ENCODE measurements around the gene ARL2BP. TPM values are rescaled to one million over a fixed set of nuclear protein-coding genes. Genes with fewer than 3 reads are reported as not detected.
"Not testable (repeated sequence)": the region's sequence is repeated elsewhere in the genome, so short reads cannot be mapped to it uniquely, and the experiment has no call there.

ARL2BP gene
- total RNA-seq, 1 donor from 2014 or later: 49.4 TPM

DNA sequence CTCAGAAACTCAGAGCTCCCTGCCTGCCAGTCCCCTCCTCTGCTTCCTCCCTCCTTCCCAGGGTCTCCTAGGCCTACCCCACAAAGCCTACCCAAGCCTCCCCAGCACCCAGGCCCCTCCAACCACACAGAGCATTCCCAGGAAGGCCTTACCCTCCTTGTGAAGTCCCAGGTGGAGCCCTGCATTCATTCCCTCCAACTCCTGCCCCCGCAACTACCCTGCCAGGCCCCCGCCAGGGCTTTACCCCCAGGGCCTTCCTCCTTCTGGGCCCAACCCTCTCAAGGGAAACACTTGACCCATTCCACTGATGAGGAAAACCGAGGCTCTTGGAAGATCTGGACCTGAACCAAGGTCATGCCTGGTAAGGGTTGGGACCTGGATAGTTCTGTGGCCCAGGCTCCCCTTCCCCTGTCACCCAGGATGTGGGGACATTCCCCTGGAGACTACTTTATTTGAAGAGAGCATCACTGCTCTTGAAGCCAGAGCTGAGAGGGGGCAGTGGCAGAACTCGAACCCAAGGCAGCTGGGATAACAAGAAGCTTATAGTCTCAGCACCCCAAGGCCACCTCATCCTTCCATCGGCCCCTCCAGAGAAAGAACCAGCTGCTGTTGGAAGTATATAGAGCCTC is 26.9 kb downstream of the ARL2BP start:
- Mint-ChIP-seq H3K36me3 (no peaks in the 10 kb centered on the region), H3K27ac (no peak overlapping the region)
- TF ChIP-seq, protein P1, sequence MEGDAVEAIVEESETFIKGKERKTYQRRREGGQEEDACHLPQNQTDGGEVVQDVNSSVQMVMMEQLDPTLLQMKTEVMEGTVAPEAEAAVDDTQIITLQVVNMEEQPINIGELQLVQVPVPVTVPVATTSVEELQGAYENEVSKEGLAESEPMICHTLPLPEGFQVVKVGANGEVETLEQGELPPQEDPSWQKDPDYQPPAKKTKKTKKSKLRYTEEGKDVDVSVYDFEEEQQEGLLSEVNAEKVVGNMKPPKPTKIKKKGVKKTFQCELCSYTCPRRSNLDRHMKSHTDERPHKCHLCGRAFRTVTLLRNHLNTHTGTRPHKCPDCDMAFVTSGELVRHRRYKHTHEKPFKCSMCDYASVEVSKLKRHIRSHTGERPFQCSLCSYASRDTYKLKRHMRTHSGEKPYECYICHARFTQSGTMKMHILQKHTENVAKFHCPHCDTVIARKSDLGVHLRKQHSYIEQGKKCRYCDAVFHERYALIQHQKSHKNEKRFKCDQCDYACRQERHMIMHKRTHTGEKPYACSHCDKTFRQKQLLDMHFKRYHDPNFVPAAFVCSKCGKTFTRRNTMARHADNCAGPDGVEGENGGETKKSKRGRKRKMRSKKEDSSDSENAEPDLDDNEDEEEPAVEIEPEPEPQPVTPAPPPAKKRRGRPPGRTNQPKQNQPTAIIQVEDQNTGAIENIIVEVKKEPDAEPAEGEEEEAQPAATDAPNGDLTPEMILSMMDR (conservative IDR thresholded peaks at IDR 0.05): no peak

DNA sequence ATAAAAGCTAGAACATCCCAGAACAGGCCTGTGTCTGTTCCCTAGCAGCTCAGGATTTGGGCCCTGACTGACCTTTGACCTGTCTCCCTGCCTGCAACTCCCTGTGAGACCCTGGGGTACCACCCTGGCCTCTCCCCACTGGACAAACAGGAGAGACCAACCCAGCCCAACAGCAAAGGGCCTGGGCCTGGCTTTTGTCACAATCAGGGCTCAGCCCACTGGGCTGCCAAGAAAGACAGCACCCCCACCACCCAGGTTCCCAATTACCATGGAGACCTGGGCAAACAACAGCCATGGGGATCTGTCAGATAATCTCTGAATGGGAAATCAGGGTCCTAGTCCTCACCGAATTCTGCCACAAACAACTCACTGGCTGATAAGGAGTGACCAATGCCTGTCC is 28.3 kb downstream of the ARL2BP start:
- DNase-seq (ENCODE audit: extremely low spot score, unreplicated experiment): no peak
- no peak overlapping the region for H3K4me3 Mint-ChIP-seq
- no peaks in the 10 kb centered on the region for H3K9me3 Mint-ChIP-seq
- no peaks in the 10 kb centered on the region for H3K27me3 Mint-ChIP-seq
- H3K27ac Mint-ChIP-seq: no peak overlapping the region
- H3K36me3 Mint-ChIP-seq: no peaks in the 10 kb centered on the region
- TF ChIP-seq, protein P1 (conservative IDR thresholded peaks at IDR 0.05): no peak
- peaks cover 10% of the 10 kb centered on the region for H3K4me1 Mint-ChIP-seq (ENCODE audit: unreplicated experiment)

More for the DNA sequence above, 26.9 kb downstream of the ARL2BP start:
- no peak overlapping the region for H3K4me3 Mint-ChIP-seq
- H3K9me3 Mint-ChIP-seq: no peaks in the 10 kb centered on the region
- peaks cover 4% of the 10 kb centered on the region for H3K4me1 Mint-ChIP-seq (ENCODE audit: unreplicated experiment)
- no peak for DNase-seq (ENCODE audit: extremely low spot score, unreplicated experiment)
- no peaks in the 10 kb centered on the region for H3K27me3 Mint-ChIP-seq

DNA sequence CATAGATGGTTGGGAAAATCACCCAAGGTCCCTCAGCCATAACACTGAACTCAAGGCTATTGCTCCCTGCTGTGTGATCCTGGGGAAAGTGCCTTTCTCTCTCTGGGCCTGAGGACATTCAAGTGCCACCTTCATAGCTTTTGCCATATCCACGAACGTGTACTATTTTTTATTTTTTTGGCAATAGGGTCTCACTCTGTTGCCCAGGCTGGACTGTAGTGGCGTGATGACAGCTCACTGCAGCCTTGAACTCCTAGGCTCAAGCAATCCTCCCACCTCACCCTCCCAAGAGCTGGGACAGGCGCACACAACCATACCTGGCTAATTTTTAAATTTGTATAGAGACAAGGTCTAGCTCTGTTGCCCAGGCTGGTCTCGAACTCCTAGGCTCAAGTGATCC is 28.8 kb downstream of the ARL2BP start:
- no peaks in the 10 kb centered on the region for H3K9me3 Mint-ChIP-seq
- no peak overlapping the region for H3K27ac Mint-ChIP-seq
- no peaks in the 10 kb centered on the region for H3K36me3 Mint-ChIP-seq
- no peak overlapping the region for H3K4me3 Mint-ChIP-seq
- H3K4me1 Mint-ChIP-seq (ENCODE audit: unreplicated experiment): peaks cover 10% of the 10 kb centered on the region
- TF ChIP-seq, protein P1 (conservative IDR thresholded peaks at IDR 0.05): no peak
- DNase-seq (ENCODE audit: extremely low spot score, unreplicated experiment): no peak
- no peaks in the 10 kb centered on the region for H3K27me3 Mint-ChIP-seq

DNA sequence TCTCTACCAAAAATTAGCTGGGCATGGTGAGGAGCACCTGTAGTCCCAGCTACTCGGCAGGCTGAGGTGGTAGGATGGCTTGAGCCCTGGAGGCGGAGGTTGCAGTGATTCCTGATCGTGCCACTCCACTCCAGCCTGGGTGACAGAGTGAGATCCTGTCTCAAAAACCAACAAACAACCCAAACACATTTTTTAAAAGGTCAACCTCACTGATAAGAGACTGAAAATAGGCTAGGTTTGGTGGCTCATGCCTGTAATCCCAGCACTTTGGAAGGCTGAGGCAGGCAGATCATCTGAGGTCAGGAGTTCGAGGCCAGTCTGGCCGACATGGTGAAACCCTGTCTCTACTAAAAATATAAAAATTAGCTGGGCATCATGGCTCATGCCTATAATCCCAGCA is 30.9 kb downstream of the ARL2BP start:
- not testable (repeated sequence) for H3K27ac Mint-ChIP-seq; DNase-seq (ENCODE audit: extremely low spot score, unreplicated experiment); H3K27me3 Mint-ChIP-seq; H3K4me1 Mint-ChIP-seq (ENCODE audit: unreplicated experiment); H3K9me3 Mint-ChIP-seq; H3K36me3 Mint-ChIP-seq; H3K4me3 Mint-ChIP-seq

DNA sequence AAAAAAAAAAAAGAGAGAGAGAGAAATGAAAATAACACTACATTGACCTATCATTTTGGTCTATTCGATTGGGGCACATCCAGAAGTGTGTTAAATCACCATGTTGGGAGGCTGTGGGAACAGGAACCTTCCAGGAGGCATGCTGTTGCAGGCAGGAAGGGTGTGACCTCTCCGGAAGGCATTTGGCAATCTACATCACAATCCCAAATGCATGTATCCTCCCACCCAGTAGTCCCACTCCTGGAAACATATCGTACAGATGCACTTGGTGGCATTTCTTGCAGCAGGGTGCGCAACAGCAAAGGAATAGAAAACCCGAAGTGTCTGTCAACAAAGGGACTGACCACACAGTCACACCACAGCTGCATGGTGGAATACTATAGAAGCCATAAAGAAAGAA is 31.5 kb downstream of the ARL2BP start:
- Mint-ChIP-seq H3K27me3 (peaks cover 6% of the 10 kb centered on the region), H3K4me3 (no peak overlapping the region), H3K36me3 (no peaks in the 10 kb centered on the region), H3K4me1 (ENCODE audit: unreplicated experiment) (peaks cover 10% of the 10 kb centered on the region), H3K27ac (no peak overlapping the region), H3K9me3 (no peaks in the 10 kb centered on the region)
- TF ChIP-seq, protein P1 (conservative IDR thresholded peaks at IDR 0.05): no peak
- no peak for DNase-seq (ENCODE audit: extremely low spot score, unreplicated experiment)

DNA sequence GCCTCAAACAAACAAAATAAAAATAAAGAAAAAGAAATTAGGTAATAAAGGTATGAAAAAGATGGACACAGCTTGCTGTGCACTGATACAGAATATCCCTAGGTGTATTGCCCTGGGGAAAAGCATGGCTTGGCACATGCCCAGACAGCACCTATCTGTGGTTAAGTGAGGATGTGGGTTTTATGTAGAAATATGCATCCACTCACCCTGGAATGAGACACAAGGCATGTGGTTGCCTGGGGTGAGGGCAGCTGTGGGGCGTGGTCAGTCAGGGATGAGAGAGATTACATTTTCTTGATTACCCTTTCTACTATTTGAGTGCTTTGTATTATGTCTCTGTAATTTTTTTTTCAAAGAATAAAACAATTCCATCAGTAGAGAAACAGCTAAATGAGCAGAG is 32.5 kb downstream of the ARL2BP start:
- TF ChIP-seq, protein P1 (conservative IDR thresholded peaks at IDR 0.05): no peak
- Mint-ChIP-seq H3K9me3 (no peaks in the 10 kb centered on the region), H3K4me3 (no peak overlapping the region), H3K4me1 (ENCODE audit: unreplicated experiment) (peaks cover 10% of the 10 kb centered on the region), H3K27ac (peak overlapping the region; percentile 50), H3K36me3 (no peaks in the 10 kb centered on the region), H3K27me3 (peaks cover 14% of the 10 kb centered on the region)
- DNase-seq (ENCODE audit: extremely low spot score, unreplicated experiment): no peak

Data from type B pancreatic cell (in vitro differentiated cells).